ENCODE measurements around the gene KRTAP4-5.
"Not testable (repeated sequence)": the region's sequence is repeated elsewhere in the genome, so short reads cannot be mapped to it uniquely, and the experiment has no call there.

Gene KRTAP4-5

DNA sequence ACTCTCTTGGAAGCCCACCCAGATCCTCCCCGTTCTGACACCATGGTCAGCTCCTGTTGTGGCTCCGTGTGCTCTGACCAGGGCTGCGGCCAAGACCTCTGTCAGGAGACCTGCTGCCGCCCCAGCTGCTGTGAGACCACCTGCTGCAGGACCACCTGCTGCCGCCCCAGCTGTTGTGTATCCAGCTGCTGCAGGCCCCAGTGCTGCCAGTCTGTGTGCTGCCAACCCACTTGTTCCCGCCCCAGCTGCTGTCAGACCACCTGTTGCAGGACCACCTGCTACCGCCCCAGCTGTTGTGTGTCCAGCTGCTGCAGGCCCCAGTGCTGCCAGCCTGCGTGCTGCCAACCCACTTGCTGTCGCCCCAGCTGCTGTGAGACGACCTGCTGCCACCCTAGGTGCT, 44.3 kb downstream of the KRTAP4-5 start, which contains the start of gene KRTAP4-9:
Gene KRTAP4-9, plus strand, starts transcription at position 43 of the 400 bp plus-strand sequence. Its CDS starts 0 bp downstream, at position 43.
- not testable (repeated sequence) for DNase-seq

DNA sequence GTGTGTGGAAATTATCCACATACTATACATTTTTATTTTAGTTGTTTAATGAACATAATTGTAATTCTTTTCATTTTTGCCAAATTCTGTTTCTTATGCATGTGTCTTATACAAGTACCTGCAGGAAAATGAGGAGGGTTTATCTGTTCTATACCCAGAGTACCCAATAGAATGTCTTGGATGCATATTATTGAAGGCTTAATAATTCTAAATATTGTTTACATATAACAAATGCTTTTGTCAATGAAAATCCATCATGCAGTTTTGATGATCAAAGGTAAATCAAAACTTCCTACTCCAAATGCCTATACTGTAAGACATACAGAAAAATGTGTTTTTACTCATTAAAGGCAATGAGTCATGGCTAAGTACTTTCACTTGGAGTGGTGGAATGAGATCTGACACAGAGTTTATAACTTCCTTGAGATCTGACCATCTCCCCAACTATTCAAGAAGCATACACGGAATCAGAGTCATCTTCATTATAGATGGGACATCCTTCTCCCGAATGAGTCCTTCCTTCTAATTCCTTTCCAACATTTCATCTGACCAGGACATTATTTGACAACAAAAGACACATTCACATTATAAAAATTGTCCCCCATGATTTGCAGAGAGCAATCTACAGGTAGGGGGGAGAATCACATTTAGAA, 45.1 kb downstream of the KRTAP4-5 start:
- DNase-seq, result not testable (repeated sequence)

DNA sequence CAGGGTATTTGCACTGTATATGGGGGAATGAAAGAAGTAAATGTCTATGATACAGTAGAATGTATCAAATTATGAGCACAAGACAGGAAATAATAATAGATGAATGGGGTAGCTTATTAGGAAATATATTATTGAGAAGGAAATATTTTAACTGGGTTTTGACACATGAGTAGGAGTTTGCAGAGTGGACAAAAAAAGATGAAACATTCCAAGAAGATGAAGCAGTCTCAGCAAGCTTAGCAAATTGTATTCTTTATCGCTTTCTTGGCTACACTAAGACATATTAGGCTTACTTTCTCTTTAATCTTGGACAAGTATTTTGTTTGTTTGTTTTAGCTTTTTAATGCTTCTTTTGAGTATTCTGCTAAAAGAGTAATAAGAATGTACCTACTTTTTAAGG, 45.7 kb downstream of the KRTAP4-5 start:
- DNase-seq, result no peak

DNA sequence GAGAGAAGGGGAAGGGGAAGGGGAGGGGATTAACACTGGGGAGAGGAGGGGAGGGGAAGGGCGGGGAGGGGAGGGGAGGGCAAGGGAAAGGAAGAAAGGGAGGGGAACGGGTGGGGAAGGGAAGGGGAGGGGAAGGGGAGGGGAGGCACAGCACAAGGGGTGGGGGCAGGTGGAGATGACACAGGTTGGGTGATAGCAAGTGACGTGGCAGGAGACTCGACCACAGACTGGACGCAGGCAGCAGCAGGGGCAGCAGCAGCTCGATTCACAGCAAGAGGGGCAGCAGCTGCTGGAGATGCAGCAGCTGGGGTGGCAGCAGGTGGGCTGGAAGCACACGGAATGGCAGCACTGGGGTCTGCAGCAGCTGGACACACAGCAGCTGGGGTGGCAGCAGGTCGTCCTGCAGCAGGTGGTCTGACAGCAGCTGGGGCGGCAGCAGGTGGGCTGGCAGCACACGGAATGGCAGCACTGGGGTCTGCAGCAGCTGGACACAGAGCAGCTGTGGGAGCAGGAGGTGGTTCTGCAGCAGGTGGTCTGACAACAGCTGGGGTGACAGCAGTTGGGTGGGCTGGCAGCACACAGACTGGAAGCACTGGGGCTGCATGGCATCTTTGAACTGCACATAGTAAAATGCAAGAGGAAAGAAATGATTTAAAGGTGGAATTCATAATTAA, 47.9 kb downstream of the KRTAP4-5 start, which contains the start of gene KRTAP4-16:
Gene KRTAP4-16, minus strand, starts transcription at position 624 of the 674 bp plus-strand sequence. Its CDS starts 0 bp downstream, at position 624.
- no peak for DNase-seq

DNA sequence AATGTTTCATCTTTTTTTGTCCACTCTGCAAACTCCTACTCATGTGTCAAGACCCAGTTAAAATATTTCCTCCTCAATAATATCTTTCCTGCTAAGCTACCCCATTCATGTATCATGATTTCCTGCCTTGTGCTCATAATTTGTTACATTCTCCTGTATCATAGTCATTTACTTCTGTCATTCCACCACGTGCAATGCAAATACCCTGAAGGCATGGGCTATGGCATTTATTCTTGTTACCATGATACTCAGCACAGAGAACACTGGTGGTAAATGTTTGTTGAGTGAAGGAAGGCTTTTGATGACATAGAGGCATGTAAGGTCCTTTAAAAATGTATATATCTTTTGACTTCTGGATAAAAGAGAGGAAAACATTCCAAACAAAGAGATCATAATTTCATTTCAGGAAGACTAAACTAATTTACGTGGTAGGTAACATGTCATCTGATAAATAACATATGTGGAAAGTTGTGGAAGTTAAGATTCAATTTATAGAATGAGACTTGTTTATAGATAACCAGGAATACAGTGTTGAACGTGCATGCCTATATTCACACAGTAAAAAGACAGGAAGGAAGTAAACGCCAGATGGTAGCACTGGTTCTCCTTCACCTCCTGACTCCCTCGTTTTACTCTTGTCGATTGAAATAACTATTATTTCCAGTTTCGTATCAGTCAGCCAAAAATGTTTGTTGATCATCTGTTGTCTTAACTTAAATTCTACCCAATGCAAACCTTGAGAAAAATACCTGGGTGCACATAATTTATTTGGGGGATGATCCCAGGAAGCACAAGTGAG, 49.7 kb downstream of the KRTAP4-5 start:
- DNase-seq, result not testable (repeated sequence)
